A549 (cell line): ENCODE results near the gene NOS1AP. TPM values are rescaled to one million over a fixed set of nuclear protein-coding genes. Genes with fewer than 3 reads are reported as not detected.

Experiments
- ATAC-seq, 2 experiments: fragments of 200-7000 bp in 1 of 2; fragments of >200 bp in 1 of 2; cut with Nextera tagmentation in 1 of 2; cut with Tn5 transposase in 1 of 2; 3 replicates each; pipeline versions ENCODE4 v1.8.0 to v1.9.1; 2018 to 2020; ENCODE audit warnings: mild to moderate bottlenecking in 1 of 2, moderate library complexity in 1 of 2
- CTCF ChIA-PET: fragments of 300-600 bp; sonication (Branson Sonifier 250); formaldehyde crosslinking; extraction: SDS; loops from one replicate; lab custom pipeline; 2021; ENCODE audit warnings: antibody characterized with exemption, inconsistent platforms; lab: Yijun Ruan, JAX
- POLR2A ChIA-PET: fragments of 350-600 bp; formaldehyde crosslinking; extraction: SDS; loops from one replicate; lab custom pipeline; 2021; ENCODE audit warnings: antibody characterized with exemption, inconsistent platforms; lab: Yijun Ruan, JAX
- DNase-seq, 2 experiments: peaks; one replicate each; pipeline versions ENCODE4 v3.0.0 to v3.0.0-alpha.2; 2011 to 2016; ENCODE audit warnings: low read depth in 1 of 2, low spot score in 1 of 2
- FAIRE-seq: peaks from 2 replicates; lab custom pipeline; 2011; peaks lifted over from hg19 to GRCh38; lab: Jason Lieb, UNC
- H3K27ac ChIP-seq, 2 experiments: fragments of >200 bp; sonication (Bioruptor Twin); formaldehyde crosslinking; 3 replicates each; pipeline ENCODE4 v1.5.1; 2016 to 2017
- H3K4me1 ChIP-seq: fragments of >200 bp; sonication (Bioruptor Twin); formaldehyde crosslinking; 3 replicates; pipeline ENCODE4 v1.6.1; 2016
- H3K4me2 ChIP-seq: fragments of >200 bp; sonication (Bioruptor Twin); formaldehyde crosslinking; 3 replicates; pipeline ENCODE4 v1.6.1; 2016
- H3K4me3 ChIP-seq: fragments of >200 bp; sonication (Bioruptor Twin); formaldehyde crosslinking; 3 replicates; pipeline ENCODE4 v1.5.1; 2016
- H3K9me3 ChIP-seq: fragments of >200 bp; sonication (Bioruptor Twin); formaldehyde crosslinking; 3 replicates; pipeline ENCODE4 v1.6.1; 2016
- BHLHE40 ChIP-seq: IDR thresholded peaks from 2 replicates; pipeline ENCODE4 v1.6.1; 2012; ENCODE audit warnings: low read depth, low read length, inconsistent platforms
- CBX2 ChIP-seq: fragments of 200-600 bp; sonication (generic); IDR thresholded peaks from 2 replicates; pipeline ENCODE4 v1.6.1; 2016; ENCODE audit warnings: low read depth, mild to moderate bottlenecking, borderline replicate concordance
- CBX8 ChIP-seq: fragments of 200-600 bp; sonication (generic); IDR thresholded peaks from 2 replicates; pipeline ENCODE4 v1.6.1; 2016
- E2F6 ChIP-seq: IDR thresholded peaks from 2 replicates; pipeline ENCODE4 v1.6.1; 2012; ENCODE audit warnings: low read depth, borderline replicate concordance
- EHF ChIP-seq: fragments of 250-450 bp; sonication (Bioruptor Pico); IDR thresholded peaks from 2 replicates; pipeline ENCODE4 v1.5.0; 2020; ENCODE audit warnings: mild to moderate bottlenecking
- EHMT2 ChIP-seq: fragments of 200-600 bp; sonication (generic); IDR thresholded peaks from 2 replicates; pipeline ENCODE4 v1.6.1; 2016; ENCODE audit warnings: antibody characterized with exemption, low read depth, mild to moderate bottlenecking, moderate library complexity
- ELK1 ChIP-seq: fragments of 150-350 bp; IDR thresholded peaks from 2 replicates; pipeline ENCODE4 v1.6.1; 2014; ENCODE audit warnings: low read depth, mild to moderate bottlenecking, low read length
- EP300 ChIP-seq, 2 experiments: fragments of >200 bp; sonication (Bioruptor Twin); formaldehyde crosslinking; IDR thresholded peaks; 2 replicates in 1 of 2; 3 replicates in 1 of 2; pipeline ENCODE4 v1.6.1; 2016 to 2017
- FOSB ChIP-seq: fragments of 250-450 bp; sonication (Bioruptor Pico); IDR thresholded peaks from 2 replicates; pipeline ENCODE4 v1.5.0; 2020; ENCODE audit warnings: mild to moderate bottlenecking, moderate library complexity
- FOXS1 ChIP-seq: fragments of 250-450 bp; sonication (Bioruptor Pico); IDR thresholded peaks from 2 replicates; pipeline ENCODE4 v1.5.0; 2020; ENCODE audit warnings: mild to moderate bottlenecking, moderate library complexity
- HEYL ChIP-seq: fragments of 250-450 bp; sonication (Bioruptor Pico); IDR thresholded peaks from 2 replicates; pipeline ENCODE4 v1.8.0; 2021; ENCODE audit warnings: mild to moderate bottlenecking, moderate library complexity
- HOXB5 ChIP-seq: fragments of 250-450 bp; sonication (Bioruptor Pico); IDR thresholded peaks from 2 replicates; pipeline ENCODE4 v1.5.0; 2020; ENCODE audit warnings: mild to moderate bottlenecking, moderate library complexity
- JUNB ChIP-seq: fragments of >200 bp; sonication (Bioruptor Twin); formaldehyde crosslinking; IDR thresholded peaks from 2 replicates; pipeline ENCODE4 v1.6.1; 2016
- KDM1A ChIP-seq: fragments of 200-600 bp; sonication (generic); IDR thresholded peaks from 2 replicates; pipeline ENCODE4 v1.6.1; 2016; ENCODE audit warnings: low read depth, mild to moderate bottlenecking
- MAZ ChIP-seq: fragments of 150-350 bp; IDR thresholded peaks from 2 replicates; pipeline ENCODE4 v1.6.1; 2014; ENCODE audit warnings: antibody characterized with exemption, low read depth, low read length, borderline replicate concordance
- RCOR1 ChIP-seq: fragments of 150-350 bp; IDR thresholded peaks from 2 replicates; pipeline ENCODE4 v1.6.1; 2014; ENCODE audit warnings: antibody characterized with exemption, low read length, low read depth
- SMC3 ChIP-seq: fragments of >200 bp; sonication (Bioruptor Twin); formaldehyde crosslinking; IDR thresholded peaks from 3 replicates; pipeline ENCODE4 v1.6.1; 2018; ENCODE audit warnings: inconsistent platforms
- SREBF2 ChIP-seq: fragments of 450-650 bp; IDR thresholded peaks from 2 replicates; pipeline ENCODE4 v1.6.1; 2014; ENCODE audit warnings: mild to moderate bottlenecking, moderate library complexity
- TFCP2L1 ChIP-seq: fragments of 250-450 bp; sonication (Bioruptor Pico); IDR thresholded peaks from 2 replicates; pipeline ENCODE4 v1.5.0; 2021; ENCODE audit warnings: mild to moderate bottlenecking
- TP53 ChIP-seq: fragments of 250-450 bp; sonication (Bioruptor Pico); IDR thresholded peaks from 2 replicates; pipeline ENCODE4 v1.5.0; 2021; ENCODE audit warnings: mild to moderate bottlenecking, moderate library complexity
- ZSCAN20 ChIP-seq: fragments of 250-450 bp; sonication (Bioruptor Pico); IDR thresholded peaks from 2 replicates; pipeline ENCODE4 v1.8.0; 2022; ENCODE audit warnings: mild to moderate bottlenecking, moderate library complexity
- WGBS: methylation state at CpG from one replicate; pipeline ENCODE4 v1.1.6; 2017; ENCODE audit errors: missing lambda C conversion rate; 5-methylcytosine and 5-hydroxymethylcytosine counted together
- polyA plus RNA-seq, 4 experiments: library from polyadenylated mRNA; depleted of rRNA in 3 of 4; stranded (reverse); fragments of >200 nt; fragmentation: RNase III in 1 of 4; extraction: RNeasy Plus Mini Kit Qiagen cat#74134 plus additional on column Dnase treatment in 1 of 4; gene quantifications; 2 replicates in 3 of 4; 3 replicates in 1 of 4; pipeline ENCODE4 v1.2.3, GENCODE V29; 2011 to 2017
- TF ChIP-seq, protein P1 (sequence below): fragments of 250-450 bp; sonication (Bioruptor Pico); IDR thresholded peaks from 2 replicates; pipeline ENCODE4 v1.5.0; 2021; ENCODE audit warnings: mild to moderate bottlenecking, moderate library complexity, borderline replicate concordance

Gene NOS1AP
- polyA plus RNA-seq, 2 of the 4 experiments (the other 2 are of a cell fraction), result 0.17 to 0.25 TPM

GRCh38 chr1:162204823-162205155 lies 135.3 kb downstream of the NOS1AP start (continued):
- no peak for TF ChIP-seq TFCP2L1

GRCh38 chr1:162206300-162206699 lies 136.8 kb downstream of the NOS1AP start:
- Histone ChIP-seq H3K4me3 (no peak overlapping the region), H3K27ac (no peak overlapping the region), H3K4me1 (no peaks in the 10 kb centered on the region), H3K9me3 (no peaks in the 10 kb centered on the region), H3K4me2 (no peak overlapping the region)
- ChIA-PET CTCF (interaction anchor here (1.8 kb wide), 1 partner anchor 10 kb away, joined by 3 read pairs; no protein-coding TSS in a partner anchor), POLR2A (no interaction called here)
- WGBS, result 23% methylated on average over 1 of the region's 1 CpG
- TF ChIP-seq RCOR1 (no peak), E2F6 (no peak)
- no peak for DNase-seq
- FAIRE-seq, result no peak
- ATAC-seq, result no peak

DNA sequence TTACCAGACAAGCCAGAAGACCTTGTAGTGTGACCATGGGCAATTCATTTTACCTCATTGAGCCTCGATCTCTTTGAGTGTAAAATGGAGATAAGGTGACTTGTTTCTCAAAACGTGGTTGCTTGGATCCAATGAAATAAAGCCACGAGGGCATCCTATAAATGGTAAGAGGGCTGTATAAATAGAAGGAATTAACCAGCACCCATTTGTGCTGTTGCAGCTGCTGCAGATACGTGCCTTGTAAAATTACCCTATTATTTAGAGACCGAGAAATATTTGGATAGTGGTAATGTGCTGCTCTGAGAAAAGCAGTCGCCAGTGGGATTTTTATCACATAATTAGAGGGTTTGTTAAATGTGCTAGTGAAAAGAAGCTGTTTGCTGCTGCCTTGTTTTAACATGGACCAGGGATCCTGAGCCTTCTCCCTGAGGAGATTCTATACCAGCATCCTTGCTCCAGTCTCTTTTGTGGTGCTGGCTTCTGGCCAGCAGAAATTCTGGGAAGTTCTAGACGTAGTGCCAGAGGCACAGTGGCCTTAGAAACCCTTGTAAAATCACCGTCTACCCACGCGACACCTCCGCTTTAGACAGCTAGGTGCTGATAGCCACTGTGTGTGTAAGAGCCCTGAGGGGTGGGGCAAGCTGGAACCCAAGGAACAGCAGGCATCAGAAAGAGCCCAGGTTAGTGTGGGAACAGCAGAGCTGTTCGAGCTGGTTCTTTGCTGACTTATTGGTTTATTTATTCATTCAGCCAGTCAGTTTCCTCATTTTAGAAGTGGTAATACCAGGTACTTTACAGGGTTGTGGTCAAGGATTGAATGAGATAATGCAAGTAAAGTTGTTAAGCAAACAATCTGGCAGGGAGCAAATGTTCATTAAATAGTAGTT lies 137.5 kb downstream of the NOS1AP start:
- ChIA-PET CTCF (interaction anchor here (0.6 kb wide), 1 partner anchor 55 kb away, joined by 3 read pairs; no protein-coding TSS in a partner anchor), POLR2A (no interaction called here)
- WGBS, result 27% methylated on average over 12 of the region's 12 CpGs
- no peaks in the 10 kb centered on the region for H3K9me3 ChIP-seq
- no peaks in the 10 kb centered on the region for H3K4me1 ChIP-seq
- no peak overlapping the region for H3K27ac ChIP-seq
- no peak for DNase-seq
- no peak overlapping the region for H3K4me3 ChIP-seq
- no peak for ATAC-seq
- H3K4me2 ChIP-seq, result no peak overlapping the region
- no peak for FAIRE-seq
- no peak for TF ChIP-seq EHF (CRISPR knock-in tag)
- TF ChIP-seq KDM1A, result no peak
- TF ChIP-seq ELK1, result no peak
- TF ChIP-seq FOSB (CRISPR knock-in tag), result no peak
- no peak for TF ChIP-seq HOXB5
- TF ChIP-seq BHLHE40, result no peak
- TF ChIP-seq JUNB, result no peak

GRCh38 chr1:162207862-162208261 lies 138.4 kb downstream of the NOS1AP start:
- H3K4me2 ChIP-seq, result no peak overlapping the region
- no peak overlapping the region for H3K27ac ChIP-seq
- H3K9me3 ChIP-seq, result no peaks in the 10 kb centered on the region
- H3K4me1 ChIP-seq, result no peaks in the 10 kb centered on the region
- WGBS, result 91% methylated on average over 3 of the region's 3 CpGs
- ChIA-PET POLR2A (no interaction called here), CTCF (interaction anchor here (0.6 kb wide), 1 partner anchor 54 kb away, joined by 3 read pairs; no protein-coding TSS in a partner anchor)
- ATAC-seq (no peak), FAIRE-seq (no peak), DNase-seq (no peak)
- no peak overlapping the region for H3K4me3 ChIP-seq
- TF ChIP-seq EP300 (IDR thresholded peaks at IDR 0.05) (no peak), EHMT2 (no peak), JUNB (no peak), SMC3 (no peak), FOXS1 (CRISPR knock-in tag) (no peak), RCOR1 (no peak), EHF (CRISPR knock-in tag) (no peak), SREBF2 (no peak), MAZ (no peak)

GRCh38 chr1:162210196-162210595 lies 140.7 kb downstream of the NOS1AP start:
- Histone ChIP-seq H3K4me2 (no peak overlapping the region), H3K9me3 (no peaks in the 10 kb centered on the region), H3K4me1 (no peaks in the 10 kb centered on the region), H3K4me3 (no peak overlapping the region), H3K27ac (no peak overlapping the region)
- FAIRE-seq (no peak), ATAC-seq (no peak), DNase-seq (no peak)
- WGBS, result 42% methylated on average over 6 of the region's 6 CpGs
- TF ChIP-seq BHLHE40 (no peak), ZSCAN20 (no peak), CBX2 (no peak), HEYL (CRISPR knock-in tag) (no peak), FOXS1 (CRISPR knock-in tag) (no peak), KDM1A (no peak), TP53 (CRISPR knock-in tag) (no peak), CBX8 (no peak)
- TF ChIP-seq, protein P1, sequence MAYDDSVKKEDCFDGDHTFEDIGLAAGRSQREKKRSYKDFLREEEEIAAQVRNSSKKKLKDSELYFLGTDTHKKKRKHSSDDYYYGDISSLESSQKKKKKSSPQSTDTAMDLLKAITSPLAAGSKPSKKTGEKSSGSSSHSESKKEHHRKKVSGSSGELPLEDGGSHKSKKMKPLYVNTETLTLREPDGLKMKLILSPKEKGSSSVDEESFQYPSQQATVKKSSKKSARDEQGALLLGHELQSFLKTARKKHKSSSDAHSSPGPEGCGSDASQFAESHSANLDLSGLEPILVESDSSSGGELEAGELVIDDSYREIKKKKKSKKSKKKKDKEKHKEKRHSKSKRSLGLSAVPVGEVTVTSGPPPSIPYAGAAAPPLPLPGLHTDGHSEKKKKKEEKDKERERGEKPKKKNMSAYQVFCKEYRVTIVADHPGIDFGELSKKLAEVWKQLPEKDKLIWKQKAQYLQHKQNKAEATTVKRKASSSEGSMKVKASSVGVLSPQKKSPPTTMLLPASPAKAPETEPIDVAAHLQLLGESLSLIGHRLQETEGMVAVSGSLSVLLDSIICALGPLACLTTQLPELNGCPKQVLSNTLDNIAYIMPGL (CRISPR knock-in tag), result no peak
- POLR2A ChIA-PET, result no interaction called here
- CTCF ChIA-PET, result interaction anchor here (0.8 to 1.1 kb wide), 2 partner anchors 9 to 11 kb away, joined by 3 read pairs; no protein-coding TSS in a partner anchor
